H9 (cell line): ENCODE results near the gene ALX3. TPM values are rescaled to one million over a fixed set of nuclear protein-coding genes. Genes with fewer than 3 reads are reported as not detected.

Experiments used
- DNase-seq: peaks from one replicate; pipeline ENCODE4 v3.0.0-alpha.2; 2017
- H2AFZ ChIP-seq: one replicate; pipeline ENCODE4 v1.6.1; 2013; ENCODE audit warnings: mild to moderate bottlenecking, low read length, control low read depth, moderate library complexity
- H2AK5ac ChIP-seq: 2 replicates; pipeline ENCODE4 v1.6.1; 2013; ENCODE audit warnings: low read length, control low read depth, mixed read lengths; ENCODE audit not compliant: insufficient read length
- H2BK120ac ChIP-seq: one replicate; pipeline ENCODE4 v1.6.1; 2013; ENCODE audit warnings: low read depth, mild to moderate bottlenecking, low read length, control low read depth, inconsistent platforms; ENCODE audit not compliant: poor library complexity, severe bottlenecking
- H2BK12ac ChIP-seq: 2 replicates; pipeline ENCODE4 v1.6.1; 2013; ENCODE audit warnings: low read length, control low read depth, mixed read lengths, low read depth; ENCODE audit not compliant: insufficient read length
- H2BK15ac ChIP-seq: 2 replicates; pipeline ENCODE4 v1.6.1; 2013; ENCODE audit warnings: low read depth, low read length, control low read depth
- H2BK20ac ChIP-seq: one replicate; pipeline ENCODE4 v1.6.1; 2013; ENCODE audit warnings: low read depth, mild to moderate bottlenecking, low read length, control low read depth, inconsistent platforms; ENCODE audit not compliant: poor library complexity, severe bottlenecking
- H2BK5ac ChIP-seq: 2 replicates; pipeline ENCODE4 v1.6.1; 2013; ENCODE audit warnings: low read length, control low read depth, mixed read lengths; ENCODE audit not compliant: insufficient read length
- H3K14ac ChIP-seq: 2 replicates; pipeline ENCODE4 v1.6.1; 2013; ENCODE audit warnings: low read length, control low read depth; ENCODE audit not compliant: insufficient read depth
- H3K18ac ChIP-seq: 2 replicates; pipeline ENCODE4 v1.6.1; 2013; ENCODE audit warnings: low read depth, mild to moderate bottlenecking, mixed read lengths, low read length, control low read depth; ENCODE audit not compliant: insufficient read length
- H3K23ac ChIP-seq: 2 replicates; pipeline ENCODE4 v1.6.1; 2013; ENCODE audit warnings: low read length, control low read depth, mixed read lengths, low read depth; ENCODE audit not compliant: insufficient read length
- H3K23me2 ChIP-seq: 2 replicates; pipeline ENCODE4 v1.6.1; 2013; ENCODE audit warnings: low read depth, mild to moderate bottlenecking, mixed read lengths, low read length, control low read depth; ENCODE audit not compliant: insufficient read length, poor library complexity, severe bottlenecking
- H3K27ac ChIP-seq: 2 replicates; pipeline ENCODE4 v1.5.1; 2013; ENCODE audit warnings: low read length, control low read depth, mixed read lengths, low read depth; ENCODE audit not compliant: insufficient read length
- H3K27me3 ChIP-seq: 2 replicates; pipeline ENCODE4 v1.6.1; 2013; ENCODE audit warnings: low read length, control low read depth, inconsistent platforms; ENCODE audit not compliant: insufficient read depth
- H3K4ac ChIP-seq: 2 replicates; pipeline ENCODE4 v1.6.1; 2013; ENCODE audit warnings: low read depth, mild to moderate bottlenecking, control low read depth, inconsistent platforms, low read length, moderate library complexity
- H3K4me1 ChIP-seq: 2 replicates; pipeline ENCODE4 v1.6.1; 2013; ENCODE audit warnings: low read length, control low read depth, inconsistent platforms; ENCODE audit not compliant: insufficient read depth
- H3K4me2 ChIP-seq: 2 replicates; pipeline ENCODE4 v1.6.1; 2013; ENCODE audit warnings: low read length, control low read depth, mixed read lengths; ENCODE audit not compliant: insufficient read length, insufficient read depth
- H3K56ac ChIP-seq: 2 replicates; pipeline ENCODE4 v1.6.1; 2013; ENCODE audit warnings: low read depth, mild to moderate bottlenecking, mixed read lengths, low read length, control low read depth; ENCODE audit not compliant: insufficient read length
- H3K79me1 ChIP-seq: 2 replicates; pipeline ENCODE4 v1.6.1; 2013; ENCODE audit warnings: low read depth, mild to moderate bottlenecking, moderate library complexity, low read length, control low read depth, inconsistent platforms; ENCODE audit not compliant: insufficient read depth, poor library complexity, severe bottlenecking
- H3K79me2 ChIP-seq: 2 replicates; pipeline ENCODE4 v1.6.1; 2013; ENCODE audit warnings: low read length, control low read depth, inconsistent platforms; ENCODE audit not compliant: insufficient read depth
- H3K9ac ChIP-seq: 2 replicates; pipeline ENCODE4 v1.6.1; 2013; ENCODE audit warnings: low read length, control low read depth, mixed read lengths; ENCODE audit not compliant: insufficient read length; ENCODE audit errors: extremely low read depth
- H3K9me3 ChIP-seq: one replicate; pipeline ENCODE4 v1.6.1; 2013; ENCODE audit warnings: low read depth, low read length, inconsistent platforms; ENCODE audit not compliant: control insufficient read depth
- H3T11ph ChIP-seq: one replicate; pipeline ENCODE4 v1.6.1; 2013; ENCODE audit warnings: mild to moderate bottlenecking, low read length, control low read depth, inconsistent platforms
- H4K20me1 ChIP-seq: one replicate; pipeline ENCODE4 v1.6.1; 2013; ENCODE audit not compliant: control insufficient read depth, insufficient read length, insufficient read depth
- H4K5ac ChIP-seq: 2 replicates; pipeline ENCODE4 v1.6.1; 2013; ENCODE audit warnings: low read depth, mild to moderate bottlenecking, mixed read lengths, low read length, control low read depth; ENCODE audit not compliant: insufficient read length
- H4K8ac ChIP-seq: replicated peaks from 2 replicates; pipeline ENCODE4 v1.6.1; 2013; ENCODE audit warnings: low read length, control low read depth, mixed read lengths, low read depth; ENCODE audit not compliant: insufficient read length
- H4K91ac ChIP-seq: 2 replicates; pipeline ENCODE4 v1.6.1; 2013; ENCODE audit warnings: low read depth, mild to moderate bottlenecking, moderate library complexity, mixed read lengths, low read length, control low read depth; ENCODE audit not compliant: insufficient read length
- H3K27ac Mint-ChIP-seq, 3 experiments: 2 replicates in 2 of 3; 3 replicates in 1 of 3; pipeline ENCODE4 v1.8.0; 2020 to 2021; ENCODE audit warnings: mixed read lengths in 3 of 3, mild to moderate bottlenecking in 1 of 3, moderate library complexity in 1 of 3
- H3K27me3 Mint-ChIP-seq: 2 replicates; pipeline ENCODE4 v1.8.0; 2021; ENCODE audit warnings: low read depth, mild to moderate bottlenecking, moderate library complexity, mixed read lengths
- H3K36me3 Mint-ChIP-seq, 3 experiments: 2 replicates in 2 of 3; 3 replicates in 1 of 3; pipeline ENCODE4 v1.8.0; 2020 to 2021; ENCODE audit warnings: low read depth in 3 of 3, mixed read lengths in 3 of 3; ENCODE audit not compliant: insufficient read depth in 1 of 3
- H3K4me1 Mint-ChIP-seq, 2 experiments: 2 replicates each; pipeline ENCODE4 v1.8.0; 2020; ENCODE audit warnings: mixed read lengths in 2 of 2
- H3K4me3 Mint-ChIP-seq, 2 experiments: 2 replicates in 1 of 2; 3 replicates in 1 of 2; pipeline ENCODE4 v1.8.0; 2020 to 2021; ENCODE audit warnings: mild to moderate bottlenecking in 2 of 2, mixed read lengths in 2 of 2, moderate library complexity in 1 of 2
- H3K9me3 Mint-ChIP-seq, 2 experiments: 2 replicates in 1 of 2; 3 replicates in 1 of 2; pipeline ENCODE4 v1.8.0; 2020; ENCODE audit warnings: mild to moderate bottlenecking in 2 of 2, mixed read lengths in 2 of 2, moderate library complexity in 1 of 2
- CTCF ChIP-seq: fragments of 200-600 bp; sonication (generic); conservative IDR thresholded peaks from 3 replicates; pipeline ENCODE4 v1.8.0; 2021; ENCODE audit warnings: antibody characterized with exemption, mild to moderate bottlenecking
- WGBS: extraction: QIAGEN DNeasy Blood & Tissue Kit; methylation state at CpG from one replicate; pipeline ENCODE4 v1.1.7; 2013; ENCODE audit warnings: missing lambda C conversion rate, low lambda C conversion rate, mixed read lengths; ENCODE audit not compliant: insufficient read length; ENCODE audit errors: extremely low coverage; 5-methylcytosine and 5-hydroxymethylcytosine counted together
- total RNA-seq: library from RNA; stranded (reverse); gene quantifications from 2 replicates; pipeline ENCODE4 v1.2.1, GENCODE V29; 2021

ALX3 gene
- total RNA-seq, 1 experiment from 2014 or later = not detected

GRCh38 chr1:110069404-110070281 is 829 bp downstream of the ALX3 start:
- Histone ChIP-seq H3K27ac (no peak overlapping the region), H3K56ac (no peak overlapping the region), H3T11ph (no peak overlapping the region), H4K20me1 (peaks cover 4% of the 10 kb centered on the region), H3K23me2 (peaks cover 7% of the 10 kb centered on the region), H3K4me1 (no peaks in the 10 kb centered on the region; the same call in 1 of the 2 replicates), H3K79me1 (no peaks in the 10 kb centered on the region), H3K18ac (no peak overlapping the region), H2BK120ac (no peak overlapping the region), H2BK5ac (no peak overlapping the region), H2BK15ac (no peak overlapping the region), H4K5ac (no peak overlapping the region), H2BK12ac (no peak overlapping the region), H4K8ac (no peak overlapping the region), H3K4me2 (peak overlapping the region; percentile 57), H2AFZ (no peak overlapping the region), H3K23ac (no peak overlapping the region), H3K4ac (no peak overlapping the region), H3K14ac (peak overlapping the region; percentile 26; the same call in 1 of the 2 replicates), H2BK20ac (no peak overlapping the region), H2AK5ac (no peak overlapping the region), H3K27me3 (peaks cover 76% of the 10 kb centered on the region), H3K9me3 (no peaks in the 10 kb centered on the region), H3K79me2 (no peaks in the 10 kb centered on the region), H3K9ac (no peak overlapping the region), H4K91ac (no peak overlapping the region)
- no peak for TF ChIP-seq CTCF
- Mint-ChIP-seq H3K4me3 (peak overlapping the region; percentile 52 to 80), H3K27ac (peak overlapping the region in 1 of 3 experiments; percentile 35; a peak in 1 of 7 replicates), H3K36me3 (no peaks in the 10 kb centered on the region; a peak in 1 of 7 replicates), H3K9me3 (peaks cover 0 to 3% of the 10 kb centered on the region in 2 experiments; a peak in 2 of 5 replicates), H3K27me3 (peaks cover 97% of the 10 kb centered on the region), H3K4me1 (peaks cover 10 to 18% of the 10 kb centered on the region in 2 experiments)
- no CpG with 5 or more reads among the region's 64 CpGs for WGBS
- DNase-seq = peak; percentile 47
